Activated T-helper 2 cell treated with anti-CD3 and anti-CD28 coated beads, Interferon-gamma antibody, Interleukin-2, Interleukin-4, amounts not matched to agents 10 μg/mL and 5 μg/mL and 100 μg/mL, durations not matched to agents 14 hours and 24 hours and 36 hours (primary cell): ENCODE results near the gene POLE. TPM values are rescaled to one million over a fixed set of nuclear protein-coding genes. Genes with fewer than 3 reads are reported as not detected.

Experiments
- DNase-seq: peaks from one replicate; pipeline ENCODE4 v3.0.0; 2021; ENCODE audit warnings: low spot score
- H3K27ac Mint-ChIP-seq: one replicate; pipeline ENCODE4 v1.8.0; 2021; ENCODE audit warnings: mixed read lengths
- H3K27me3 Mint-ChIP-seq: one replicate; pipeline ENCODE4 v1.8.0; 2021; ENCODE audit warnings: low read depth, mixed read lengths
- H3K36me3 Mint-ChIP-seq: one replicate; pipeline ENCODE4 v1.8.0; 2021; ENCODE audit warnings: low read depth, mixed read lengths
- H3K4me1 Mint-ChIP-seq: one replicate; pipeline ENCODE4 v1.8.0; 2021; ENCODE audit warnings: low read depth, mixed read lengths
- H3K4me3 Mint-ChIP-seq: one replicate; pipeline ENCODE4 v1.8.0; 2021; ENCODE audit warnings: low read depth, mild to moderate bottlenecking, moderate library complexity, mixed read lengths
- H3K9me3 Mint-ChIP-seq: one replicate; pipeline ENCODE4 v1.8.0; 2021; ENCODE audit warnings: mixed read lengths
- intact Hi-C: fragments of 100-400 bp; cut with micrococcal nuclease; formaldehyde crosslinking; loops from one replicate; pipeline ENCODE4 v1.15.1; 2023
- total RNA-seq: library from RNA; stranded (reverse); gene quantifications from 2 replicates; pipeline ENCODE4 v1.2.3, GENCODE V29; 2022

POLE gene
- total RNA-seq, 1 donor from 2014 or later, result 159 TPM

GRCh38 chr12:132635076-132635955 is 51.8 kb downstream of the POLE start:
- no peaks in the 10 kb centered on the region for H3K27me3 Mint-ChIP-seq
- no peak overlapping the region for H3K27ac Mint-ChIP-seq
- no peak overlapping the region for H3K4me3 Mint-ChIP-seq
- peaks cover 82% of the 10 kb centered on the region for H3K36me3 Mint-ChIP-seq
- intact Hi-C loops, result no loop called here
- H3K4me1 Mint-ChIP-seq, result no peaks in the 10 kb centered on the region
- no peaks in the 10 kb centered on the region for H3K9me3 Mint-ChIP-seq
- DNase-seq, result no peak

- H3K27me3 Mint-ChIP-seq, result no peaks in the 10 kb centered on the region
- H3K4me3 Mint-ChIP-seq, result no peak overlapping the region
- intact Hi-C loops, result no loop called here
- H3K36me3 Mint-ChIP-seq, result peaks cover 86% of the 10 kb centered on the region
- no peaks in the 10 kb centered on the region for H3K4me1 Mint-ChIP-seq
- H3K27ac Mint-ChIP-seq, result no peak overlapping the region
- no peaks in the 10 kb centered on the region for H3K9me3 Mint-ChIP-seq
- DNase-seq, result no peak
Measured at GRCh38 chr12:132634411-132634990, 52.6 kb downstream of the POLE start.

GRCh38 chr12:132633901-132634300 is 53.2 kb downstream of the POLE start:
- intact Hi-C loops, result no loop called here
- no peak for DNase-seq
- no peak overlapping the region for H3K4me3 Mint-ChIP-seq
- H3K9me3 Mint-ChIP-seq, result no peaks in the 10 kb centered on the region
- no peaks in the 10 kb centered on the region for H3K4me1 Mint-ChIP-seq
- no peak overlapping the region for H3K27ac Mint-ChIP-seq
- peaks cover 84% of the 10 kb centered on the region for H3K36me3 Mint-ChIP-seq
- H3K27me3 Mint-ChIP-seq, result no peaks in the 10 kb centered on the region

GRCh38 chr12:132633398-132633797 is 53.7 kb downstream of the POLE start:
- Mint-ChIP-seq H3K27ac (no peak overlapping the region), H3K9me3 (no peaks in the 10 kb centered on the region), H3K4me1 (no peaks in the 10 kb centered on the region), H3K36me3 (peaks cover 84% of the 10 kb centered on the region), H3K27me3 (no peaks in the 10 kb centered on the region), H3K4me3 (no peak overlapping the region)
- intact Hi-C loops, result no loop called here
- DNase-seq, result no peak

GRCh38 chr12:132632521-132633228 is 54.5 kb downstream of the POLE start:
- Mint-ChIP-seq H3K4me1 (no peaks in the 10 kb centered on the region), H3K36me3 (peaks cover 78% of the 10 kb centered on the region), H3K4me3 (no peak overlapping the region)

GRCh38 chr12:132631666-132632065 is 55.5 kb downstream of the POLE start:
- peaks cover 71% of the 10 kb centered on the region for H3K36me3 Mint-ChIP-seq
- no peak overlapping the region for H3K27ac Mint-ChIP-seq
- no peaks in the 10 kb centered on the region for H3K4me1 Mint-ChIP-seq
- DNase-seq, result no peak
- no peaks in the 10 kb centered on the region for H3K27me3 Mint-ChIP-seq
- no peaks in the 10 kb centered on the region for H3K9me3 Mint-ChIP-seq
- H3K4me3 Mint-ChIP-seq, result no peak overlapping the region
- intact Hi-C loops, result no loop called here

More at GRCh38 chr12:132632521-132633228, 54.5 kb downstream of the POLE start:
- intact Hi-C loops, result no loop called here
- Mint-ChIP-seq H3K9me3 (no peaks in the 10 kb centered on the region), H3K27ac (no peak overlapping the region), H3K27me3 (no peaks in the 10 kb centered on the region)
- no peak for DNase-seq

- no peak for DNase-seq
- intact Hi-C loops, result no loop called here
- Mint-ChIP-seq H3K27ac (no peak overlapping the region), H3K36me3 (peaks cover 65% of the 10 kb centered on the region), H3K27me3 (no peaks in the 10 kb centered on the region), H3K4me1 (no peaks in the 10 kb centered on the region), H3K9me3 (no peaks in the 10 kb centered on the region), H3K4me3 (no peak overlapping the region)
Measured at GRCh38 chr12:132630672-132631071, 56.5 kb downstream of the POLE start.

- Mint-ChIP-seq H3K36me3 (peaks cover 63% of the 10 kb centered on the region), H3K27me3 (no peaks in the 10 kb centered on the region), H3K9me3 (no peaks in the 10 kb centered on the region), H3K4me1 (no peaks in the 10 kb centered on the region), H3K4me3 (no peak overlapping the region), H3K27ac (no peak overlapping the region)
- DNase-seq, result no peak
- intact Hi-C loops, result no loop called here
Measured at GRCh38 chr12:132629330-132629729, 57.8 kb downstream of the POLE start.

GRCh38 chr12:132625731-132626430 is 61.3 kb downstream of the POLE start:
- intact Hi-C loops, result no loop called here
- H3K36me3 Mint-ChIP-seq, result peaks cover 43% of the 10 kb centered on the region
- H3K4me3 Mint-ChIP-seq, result no peak overlapping the region
- no peak overlapping the region for H3K27ac Mint-ChIP-seq
- no peaks in the 10 kb centered on the region for H3K9me3 Mint-ChIP-seq
- H3K4me1 Mint-ChIP-seq, result peaks cover 2% of the 10 kb centered on the region
- no peaks in the 10 kb centered on the region for H3K27me3 Mint-ChIP-seq
- no peak for DNase-seq

- Mint-ChIP-seq H3K4me1 (peaks cover 2% of the 10 kb centered on the region), H3K27me3 (no peaks in the 10 kb centered on the region), H3K4me3 (no peak overlapping the region), H3K27ac (no peak overlapping the region), H3K9me3 (no peaks in the 10 kb centered on the region), H3K36me3 (peaks cover 35% of the 10 kb centered on the region)
- intact Hi-C loops, result no loop called here
- no peak for DNase-seq
Measured at GRCh38 chr12:132624910-132625630, 62.1 kb downstream of the POLE start.

GRCh38 chr12:132624186-132624855 is 62.8 kb downstream of the POLE start:
- no peak for DNase-seq
- no peak overlapping the region for H3K4me3 Mint-ChIP-seq
- peaks cover 2% of the 10 kb centered on the region for H3K4me1 Mint-ChIP-seq
- H3K27ac Mint-ChIP-seq, result no peak overlapping the region
- no peaks in the 10 kb centered on the region for H3K9me3 Mint-ChIP-seq
- H3K36me3 Mint-ChIP-seq, result peaks cover 27% of the 10 kb centered on the region
- H3K27me3 Mint-ChIP-seq, result no peaks in the 10 kb centered on the region
- intact Hi-C loops, result no loop called here
